NCI-H2081 treated with DMSO at 0.1 percent for 48 hours (cell line): ENCODE data around the gene OLFML3.
"Not testable (repeated sequence)": the region's sequence is repeated elsewhere in the genome, so short reads cannot be mapped to it uniquely, and the experiment has no call there.

Experiments used
- DNase-seq: peaks from one replicate; lab custom pipeline; 2025; lab: John Stamatoyannopoulos, UW

The OLFML3 gene

GRCh38 chr1:113993072-113993471, 13.8 kb downstream of the OLFML3 start:
- no peak for DNase-seq

- DNase-seq = no peak
These were observed 14.5 kb downstream of the OLFML3 start for GRCh38 chr1:113993766-113994165.

- no peak for DNase-seq
These were observed 16.1 kb downstream of the OLFML3 start for GRCh38 chr1:113995382-113995781.

- DNase-seq = no peak
These were observed 19.1 kb downstream of the OLFML3 start for GRCh38 chr1:113998361-113998760.

GRCh38 chr1:113999233-113999632, 20.0 kb downstream of the OLFML3 start:
- DNase-seq = no peak

GRCh38 chr1:113999799-114000198, 20.5 kb downstream of the OLFML3 start:
- no peak for DNase-seq

GRCh38 chr1:114000406-114000805, 21.1 kb downstream of the OLFML3 start:
- DNase-seq = no peak

GRCh38 chr1:114002492-114003239, 23.4 kb downstream of the OLFML3 start:
- DNase-seq = no peak

- no peak for DNase-seq
These were observed 24.2 kb downstream of the OLFML3 start for GRCh38 chr1:114003431-114003830.

- not testable (repeated sequence) for DNase-seq
These were observed 27.6 kb downstream of the OLFML3 start for GRCh38 chr1:114006825-114007224.

- no peak for DNase-seq
These were observed 29.2 kb downstream of the OLFML3 start for GRCh38 chr1:114008480-114008941.

- no peak for DNase-seq
These were observed 29.7 kb downstream of the OLFML3 start for GRCh38 chr1:114008993-114009392.

GRCh38 chr1:114009393-114009792, 30.1 kb downstream of the OLFML3 start:
- no peak for DNase-seq

GRCh38 chr1:114010433-114011184, 31.3 kb downstream of the OLFML3 start:
- no peak for DNase-seq

- no peak for DNase-seq
These were observed 32.5 kb downstream of the OLFML3 start for GRCh38 chr1:114011796-114012195.

GRCh38 chr1:114015075-114015474, 35.8 kb downstream of the OLFML3 start:
- no peak for DNase-seq

- not testable (repeated sequence) for DNase-seq
These were observed 40.5 kb downstream of the OLFML3 start for GRCh38 chr1:114019724-114020123.

GRCh38 chr1:114021665-114022099, 42.4 kb downstream of the OLFML3 start:
- DNase-seq = no peak

GRCh38 chr1:114022877-114023276, 43.6 kb downstream of the OLFML3 start:
- no peak for DNase-seq

GRCh38 chr1:114023377-114023776, 44.1 kb downstream of the OLFML3 start:
- DNase-seq = no peak

GRCh38 chr1:114024049-114024448, 44.8 kb downstream of the OLFML3 start:
- DNase-seq = no peak

GRCh38 chr1:114025609-114026401, 46.5 kb downstream of the OLFML3 start:
- DNase-seq = no peak
